ENCODE measurements around the gene PEX5L. TPM values are rescaled to one million over a fixed set of nuclear protein-coding genes. Genes with fewer than 3 reads are reported as not detected.

The PEX5L gene
- total RNA-seq, 1 donor: under 0.01 TPM

DNA sequence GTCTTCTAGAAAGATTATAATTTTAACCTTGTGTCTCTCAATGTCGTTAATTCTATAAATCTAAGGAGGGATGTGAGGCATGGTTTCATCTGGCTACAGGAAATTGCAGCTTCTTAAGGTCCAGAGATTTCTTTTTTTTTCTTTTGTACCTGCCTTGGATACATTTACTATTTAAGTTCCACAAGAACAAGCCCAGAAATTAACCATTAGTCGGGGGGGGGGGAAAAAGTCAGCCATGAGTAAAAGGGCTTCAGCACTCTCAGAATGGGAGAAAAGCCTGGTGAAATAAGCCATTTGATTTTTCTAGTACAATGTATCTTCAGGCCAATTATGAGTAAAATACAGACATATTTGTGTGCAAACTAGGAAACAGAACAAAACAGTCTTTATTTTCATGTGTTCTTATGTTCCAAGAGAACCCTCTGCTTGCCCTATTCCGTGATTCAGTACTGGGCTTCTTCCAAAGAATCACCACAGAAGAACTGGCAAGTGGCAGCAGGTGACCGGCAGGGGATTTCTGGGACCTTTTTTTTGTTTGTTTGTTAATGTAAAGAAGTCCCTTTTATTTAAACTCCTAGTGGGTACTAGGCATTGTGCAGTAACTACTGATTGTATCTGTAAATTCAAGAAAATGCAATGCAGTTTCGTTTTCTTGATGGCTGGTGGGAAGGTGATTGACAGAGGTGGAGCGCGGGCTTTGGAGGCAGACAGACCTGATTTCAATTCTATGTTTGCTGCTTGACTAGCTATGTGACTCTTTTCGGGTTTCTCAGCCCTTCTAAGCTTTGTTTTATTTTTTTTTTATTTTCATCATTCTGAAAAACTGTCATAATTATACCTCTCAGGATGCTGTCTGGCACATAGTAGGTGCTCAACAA, 82.5 kb downstream of the PEX5L start:
- DNase-seq (ENCODE audit: low read depth): no peak
- no peak for TF ChIP-seq CTCF (IDR thresholded peaks at IDR 0.05; ENCODE audit: insufficient read depth, low read depth, low read length)
- H3K4me3 ChIP-seq (ENCODE audit: low read depth, low read length): no peak overlapping the region

DNA sequence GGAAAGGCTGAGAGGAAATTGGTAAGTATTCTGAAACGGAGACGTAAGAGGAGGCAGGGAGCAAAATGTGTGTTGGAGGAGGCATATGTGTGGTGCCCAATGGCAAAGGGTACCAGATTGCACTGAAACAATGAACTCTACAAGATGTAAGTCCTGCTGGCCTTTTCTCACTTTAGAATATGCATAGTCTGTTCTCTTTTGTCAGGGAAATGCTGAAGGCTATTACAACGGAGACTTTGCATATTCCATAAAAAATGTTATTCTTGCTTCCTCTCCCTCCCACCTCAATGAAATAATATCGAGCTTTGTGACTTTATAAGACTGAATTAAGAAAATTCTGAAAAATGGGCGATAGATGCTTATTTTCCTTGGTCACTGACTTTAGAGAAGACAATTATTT, 85.9 kb downstream of the PEX5L start:
- no peak overlapping the region for H3K4me3 ChIP-seq (ENCODE audit: low read depth, low read length)
- no peak for TF ChIP-seq CTCF (IDR thresholded peaks at IDR 0.05; ENCODE audit: insufficient read depth, low read depth, low read length)
- DNase-seq (ENCODE audit: low read depth): no peak

- DNase-seq (ENCODE audit: low read depth): no peak
- TF ChIP-seq CTCF (IDR thresholded peaks at IDR 0.05; ENCODE audit: insufficient read depth, low read depth, low read length): no peak
- no peak overlapping the region for H3K4me3 ChIP-seq (ENCODE audit: low read depth, low read length)
These were observed 86.9 kb downstream of the PEX5L start for GRCh38 chr3:179949869-179950268.

GRCh38 chr3:179949412-179949811, 87.3 kb downstream of the PEX5L start:
- DNase-seq (ENCODE audit: low read depth): no peak
- no peak for TF ChIP-seq CTCF (IDR thresholded peaks at IDR 0.05; ENCODE audit: insufficient read depth, low read depth, low read length)
- no peak overlapping the region for H3K4me3 ChIP-seq (ENCODE audit: low read depth, low read length)

GRCh38 chr3:179948740-179949139, 88.0 kb downstream of the PEX5L start:
- TF ChIP-seq CTCF (IDR thresholded peaks at IDR 0.05; ENCODE audit: insufficient read depth, low read depth, low read length): no peak
- DNase-seq (ENCODE audit: low read depth): no peak

GRCh38 chr3:179945569-179945968, 91.2 kb downstream of the PEX5L start:
- no peak for DNase-seq (ENCODE audit: low read depth)
- no peak overlapping the region for H3K4me3 ChIP-seq (ENCODE audit: low read depth, low read length)
- no peak for TF ChIP-seq CTCF (IDR thresholded peaks at IDR 0.05; ENCODE audit: insufficient read depth, low read depth, low read length)

More at GRCh38 chr3:179948740-179949139, 88.0 kb downstream of the PEX5L start:
- no peak overlapping the region for H3K4me3 ChIP-seq (ENCODE audit: low read depth, low read length)
